Nephron progenitor cell (in vitro differentiated cells): ENCODE measurements around the gene CELF3.

ENCODE experiments used
- DNase-seq: peaks from one replicate; pipeline ENCODE4 v3.0.0; 2021
- H3K27ac Mint-ChIP-seq: 2 replicates; pipeline ENCODE4 v1.8.0; 2021; ENCODE audit warnings: mild to moderate bottlenecking, moderate library complexity, mixed read lengths
- H3K27me3 Mint-ChIP-seq: 2 replicates; pipeline ENCODE4 v1.8.0; 2021; ENCODE audit warnings: mild to moderate bottlenecking, low read depth, mixed read lengths; ENCODE audit not compliant: poor library complexity
- H3K36me3 Mint-ChIP-seq: 2 replicates; pipeline ENCODE4 v1.8.0; 2021; ENCODE audit warnings: low read depth, mixed read lengths
- H3K4me1 Mint-ChIP-seq: 2 replicates; pipeline ENCODE4 v1.8.0; 2021; ENCODE audit warnings: mixed read lengths
- H3K4me3 Mint-ChIP-seq: 2 replicates; pipeline ENCODE4 v1.8.0; 2021; ENCODE audit warnings: mild to moderate bottlenecking, moderate library complexity, mixed read lengths
- H3K9me3 Mint-ChIP-seq: 2 replicates; pipeline ENCODE4 v1.8.0; 2021; ENCODE audit warnings: mild to moderate bottlenecking, moderate library complexity, mixed read lengths
- TF ChIP-seq, protein P1 (sequence below): fragments of 200-600 bp; sonication (generic); IDR thresholded peaks from 2 replicates; pipeline ENCODE4 v1.5.0; 2021; ENCODE audit warnings: antibody characterized with exemption

CELF3 gene

DNA sequence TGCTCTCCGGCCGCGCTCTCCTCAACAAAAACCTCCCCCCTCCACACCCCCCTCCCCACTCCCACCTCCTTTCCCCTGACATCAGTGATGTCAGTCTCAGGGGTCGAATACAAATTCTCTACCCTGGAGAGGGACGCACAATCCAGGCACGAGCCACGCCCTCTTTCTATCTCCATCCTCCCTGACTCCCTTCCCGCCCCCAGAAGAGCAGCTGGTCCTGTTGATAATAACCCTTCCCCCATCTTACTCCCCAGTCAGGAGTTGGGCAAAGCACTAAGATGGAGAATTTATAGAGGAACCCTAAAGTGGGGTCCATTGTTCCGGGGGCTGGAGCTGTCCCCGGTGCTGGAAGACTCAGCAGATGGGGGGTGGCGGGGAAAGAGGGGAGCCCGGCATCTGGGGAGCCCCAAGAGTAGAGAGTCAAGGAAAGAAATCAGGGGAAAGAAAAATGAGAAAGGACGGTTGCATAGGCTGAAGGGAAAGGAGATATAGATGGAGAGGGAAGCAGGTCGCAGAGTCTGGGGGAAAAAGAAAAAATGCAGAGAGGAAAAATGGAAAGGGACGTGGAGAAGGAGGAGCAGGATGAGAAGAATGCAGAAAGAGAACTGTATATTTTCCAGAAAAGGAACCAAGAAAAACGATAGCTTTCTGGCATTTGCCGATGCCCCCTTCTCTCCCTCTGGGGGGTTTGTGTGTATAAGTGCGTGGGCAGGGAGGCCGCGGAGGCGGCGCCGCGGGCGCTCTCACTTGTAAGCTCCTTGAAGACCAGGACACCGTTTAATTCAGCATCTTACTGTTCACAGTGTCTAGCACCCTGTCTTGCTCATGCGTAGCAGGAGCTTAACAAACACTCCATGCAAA lies at the start of gene CELF3:
Gene CELF3, minus strand, starts transcription at position 33 of the 861 bp plus-strand sequence. CDS start 783 bp downstream, outside the sequence.
- no peaks in the 10 kb centered on the region for H3K9me3 Mint-ChIP-seq
- H3K27me3 Mint-ChIP-seq: peaks cover 78% of the 10 kb centered on the region
- DNase-seq: peak; percentile 66
- H3K4me1 Mint-ChIP-seq: peaks cover 33% of the 10 kb centered on the region
- no peak within 1 kb of the TSS for H3K27ac Mint-ChIP-seq
- TF ChIP-seq, protein P1, sequence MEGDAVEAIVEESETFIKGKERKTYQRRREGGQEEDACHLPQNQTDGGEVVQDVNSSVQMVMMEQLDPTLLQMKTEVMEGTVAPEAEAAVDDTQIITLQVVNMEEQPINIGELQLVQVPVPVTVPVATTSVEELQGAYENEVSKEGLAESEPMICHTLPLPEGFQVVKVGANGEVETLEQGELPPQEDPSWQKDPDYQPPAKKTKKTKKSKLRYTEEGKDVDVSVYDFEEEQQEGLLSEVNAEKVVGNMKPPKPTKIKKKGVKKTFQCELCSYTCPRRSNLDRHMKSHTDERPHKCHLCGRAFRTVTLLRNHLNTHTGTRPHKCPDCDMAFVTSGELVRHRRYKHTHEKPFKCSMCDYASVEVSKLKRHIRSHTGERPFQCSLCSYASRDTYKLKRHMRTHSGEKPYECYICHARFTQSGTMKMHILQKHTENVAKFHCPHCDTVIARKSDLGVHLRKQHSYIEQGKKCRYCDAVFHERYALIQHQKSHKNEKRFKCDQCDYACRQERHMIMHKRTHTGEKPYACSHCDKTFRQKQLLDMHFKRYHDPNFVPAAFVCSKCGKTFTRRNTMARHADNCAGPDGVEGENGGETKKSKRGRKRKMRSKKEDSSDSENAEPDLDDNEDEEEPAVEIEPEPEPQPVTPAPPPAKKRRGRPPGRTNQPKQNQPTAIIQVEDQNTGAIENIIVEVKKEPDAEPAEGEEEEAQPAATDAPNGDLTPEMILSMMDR: no peak
- H3K36me3 Mint-ChIP-seq: no peaks in the 10 kb centered on the region
- peak within 1 kb of the TSS; percentile 74 for H3K4me3 Mint-ChIP-seq

DNA sequence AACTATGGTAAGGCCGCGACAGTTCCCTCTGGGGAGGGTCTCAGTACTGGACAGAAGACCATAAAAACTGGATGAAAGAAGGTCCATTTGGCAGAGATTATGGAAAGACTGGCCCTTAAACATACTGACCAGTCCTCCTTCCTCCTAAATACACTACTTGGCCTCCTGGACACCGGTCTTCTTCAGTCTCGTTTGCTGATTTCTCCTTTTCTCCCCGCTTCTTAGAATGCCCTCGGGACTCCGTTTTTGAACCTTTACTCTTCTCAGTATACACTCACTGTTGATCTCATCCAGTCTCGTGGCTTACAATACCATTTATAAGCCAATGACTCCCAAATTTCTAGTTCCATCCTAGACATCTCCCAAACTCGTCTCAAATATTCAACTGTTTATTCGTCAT lies 47.4 kb upstream of the CELF3 start:
- no peak for DNase-seq
- Mint-ChIP-seq H3K27me3 (peaks cover 10% of the 10 kb centered on the region), H3K4me3 (peak overlapping the region; percentile 92), H3K27ac (no peak overlapping the region), H3K36me3 (peaks cover 35% of the 10 kb centered on the region), H3K9me3 (no peaks in the 10 kb centered on the region), H3K4me1 (peaks cover 19% of the 10 kb centered on the region)
- TF ChIP-seq, protein P1: no peak

DNA sequence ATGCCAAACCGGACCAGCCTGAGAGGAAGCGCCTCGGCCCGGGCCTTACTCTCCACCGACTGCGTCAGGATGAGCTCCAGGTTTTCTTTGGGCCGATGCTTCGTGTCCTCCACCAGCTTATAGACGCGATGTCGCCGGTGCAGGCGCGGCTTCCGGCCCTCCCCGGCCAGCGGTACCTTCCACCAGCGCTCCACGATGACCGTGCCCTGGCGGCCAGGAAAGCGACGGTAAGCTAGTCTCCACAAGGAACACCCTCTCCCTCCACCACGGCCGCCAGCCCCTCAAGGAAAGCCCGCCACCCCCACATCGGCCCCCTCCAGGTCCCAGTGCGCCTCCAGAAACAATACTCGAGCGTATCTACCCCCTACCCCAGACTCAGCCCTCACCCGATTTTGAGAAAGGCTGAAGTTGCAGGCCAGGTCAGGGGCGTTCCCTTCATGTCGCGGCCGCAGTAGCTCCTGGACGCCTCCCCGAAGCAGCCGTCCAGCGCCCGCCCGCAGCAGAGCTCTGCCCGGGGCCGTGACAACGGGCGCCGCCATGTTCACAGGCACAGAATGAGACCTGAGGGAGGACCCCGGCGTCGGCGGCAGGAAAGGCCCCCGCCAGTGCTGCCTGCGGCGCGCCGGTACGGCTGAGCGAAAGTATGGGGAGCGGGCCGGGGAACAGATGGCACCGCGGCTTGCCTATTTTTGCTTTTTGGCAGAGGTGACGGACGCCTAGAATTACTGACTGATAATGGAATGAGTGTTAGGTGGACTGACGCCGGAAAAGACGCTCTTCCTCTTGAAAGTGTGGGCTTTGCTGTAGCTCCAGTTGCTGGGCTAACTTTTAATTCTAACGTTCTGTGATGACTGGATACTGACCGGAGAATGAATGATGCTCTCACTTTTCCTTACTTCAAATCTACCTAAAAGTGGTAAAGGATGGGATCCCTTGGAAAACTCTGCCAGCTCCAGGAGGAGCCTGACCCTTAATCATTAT lies 46.6 kb upstream of the CELF3 start, which contains the start of gene MRPL9:
Gene MRPL9, minus strand, starts transcription at position 556 of the 981 bp plus-strand sequence. Its CDS starts 17 bp downstream, at position 539.
- TF ChIP-seq, protein P1: no peak
- peak within 1 kb of the TSS; percentile 92 for H3K4me3 Mint-ChIP-seq
- peaks cover 19% of the 10 kb centered on the region for H3K4me1 Mint-ChIP-seq
- peak within 1 kb of the TSS; percentile 59 for H3K27ac Mint-ChIP-seq
- no peaks in the 10 kb centered on the region for H3K9me3 Mint-ChIP-seq
- peaks cover 38% of the 10 kb centered on the region for H3K36me3 Mint-ChIP-seq
- DNase-seq: peak; percentile 85
- peaks cover 6% of the 10 kb centered on the region for H3K27me3 Mint-ChIP-seq

DNA sequence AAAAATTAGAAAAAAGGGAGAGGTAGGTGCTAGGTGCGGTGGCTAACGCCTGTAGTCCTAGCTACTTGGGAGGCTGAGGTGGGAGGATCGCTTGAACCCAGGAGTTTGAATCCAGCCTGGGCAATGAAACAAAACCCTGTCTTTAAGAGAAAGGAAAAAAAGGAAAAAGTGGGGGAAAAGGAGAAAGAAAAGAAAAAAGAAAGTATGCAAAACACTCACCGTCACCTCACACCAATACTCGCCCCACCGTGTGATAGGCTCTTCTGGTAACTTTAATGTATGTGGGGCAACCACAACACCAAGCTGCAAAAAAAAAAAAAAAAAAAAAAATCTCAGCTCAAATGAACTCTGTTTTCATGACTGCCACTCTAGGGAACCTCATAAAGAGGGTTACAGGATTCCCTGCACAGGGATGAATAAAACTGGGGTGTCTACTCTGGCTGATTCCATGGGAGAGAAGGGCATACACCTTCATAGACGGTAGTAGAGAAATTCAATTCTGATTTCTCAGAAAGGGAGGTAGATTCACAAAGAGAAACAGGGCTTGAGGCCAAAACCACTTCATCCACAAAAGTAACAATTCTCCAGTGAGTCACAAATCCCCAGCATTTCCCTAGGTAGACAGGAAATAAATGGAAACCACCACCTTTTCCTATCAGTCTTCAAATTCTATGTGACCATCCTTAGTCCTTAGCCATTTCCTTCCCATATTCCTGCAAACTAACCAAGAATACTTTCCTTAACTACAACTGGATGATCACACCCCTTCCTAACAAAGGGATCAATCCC lies 44.2 kb upstream of the CELF3 start:
- H3K9me3 Mint-ChIP-seq: no peaks in the 10 kb centered on the region
- H3K27ac Mint-ChIP-seq: no peak overlapping the region
- peaks cover 41% of the 10 kb centered on the region for H3K36me3 Mint-ChIP-seq
- no peaks in the 10 kb centered on the region for H3K27me3 Mint-ChIP-seq
- H3K4me3 Mint-ChIP-seq: peak overlapping the region; percentile 57
- H3K4me1 Mint-ChIP-seq: peaks cover 19% of the 10 kb centered on the region
- TF ChIP-seq, protein P1: no peak
- DNase-seq: no peak

DNA sequence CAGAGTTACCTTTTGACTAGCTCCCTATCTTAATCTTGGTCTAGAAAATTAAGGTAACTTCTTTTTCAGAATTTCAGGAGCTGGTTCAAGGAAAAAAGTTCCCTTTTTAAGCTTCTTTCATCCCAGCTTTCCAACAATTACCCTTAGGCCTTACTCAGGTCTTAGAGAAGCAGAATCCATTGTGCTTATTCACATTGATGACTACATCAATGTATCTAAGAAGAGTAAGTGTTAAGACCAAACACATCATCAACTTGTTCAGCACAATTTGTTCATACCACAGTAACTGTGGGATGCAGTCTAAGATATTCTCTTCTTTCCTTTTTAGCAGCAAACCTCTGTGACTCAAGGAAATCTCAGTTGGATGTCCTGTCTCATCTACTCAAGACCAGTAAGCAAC lies 42.6 kb upstream of the CELF3 start:
- Mint-ChIP-seq H3K4me1 (peaks cover 16% of the 10 kb centered on the region), H3K4me3 (no peak overlapping the region)

More for the DNA sequence above, 42.6 kb upstream of the CELF3 start:
- H3K36me3 Mint-ChIP-seq: peaks cover 41% of the 10 kb centered on the region
- TF ChIP-seq, protein P1: no peak
- DNase-seq: no peak
- H3K27me3 Mint-ChIP-seq: no peaks in the 10 kb centered on the region
- no peaks in the 10 kb centered on the region for H3K9me3 Mint-ChIP-seq
- H3K27ac Mint-ChIP-seq: no peak overlapping the region
